ENCODE results near the gene STEAP1.
"Not testable (repeated sequence)": the region's sequence is repeated elsewhere in the genome, so short reads cannot be mapped to it uniquely, and the experiment has no call there.

The STEAP1 gene

DNA sequence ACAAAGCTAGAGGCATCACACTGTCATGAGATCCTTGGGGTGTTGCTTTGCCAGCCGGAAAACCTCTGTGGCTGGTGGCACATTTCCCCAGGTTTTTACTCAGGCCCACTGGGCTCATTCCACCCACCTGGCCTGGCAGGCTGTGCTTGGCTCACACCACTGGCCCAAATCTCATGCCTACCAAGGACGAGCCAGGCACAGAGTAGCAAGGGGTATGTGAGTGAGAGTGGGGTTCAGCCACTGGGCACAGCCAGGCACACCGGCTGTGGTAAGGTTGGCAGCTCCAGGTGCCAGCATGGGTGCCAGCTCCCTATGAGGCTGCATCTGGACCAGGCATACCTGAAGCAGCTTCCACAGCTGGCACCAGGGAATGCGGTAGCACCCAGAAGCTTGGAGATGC is 21.4 kb downstream of the STEAP1 start:
- DNase-seq = no peak

DNA sequence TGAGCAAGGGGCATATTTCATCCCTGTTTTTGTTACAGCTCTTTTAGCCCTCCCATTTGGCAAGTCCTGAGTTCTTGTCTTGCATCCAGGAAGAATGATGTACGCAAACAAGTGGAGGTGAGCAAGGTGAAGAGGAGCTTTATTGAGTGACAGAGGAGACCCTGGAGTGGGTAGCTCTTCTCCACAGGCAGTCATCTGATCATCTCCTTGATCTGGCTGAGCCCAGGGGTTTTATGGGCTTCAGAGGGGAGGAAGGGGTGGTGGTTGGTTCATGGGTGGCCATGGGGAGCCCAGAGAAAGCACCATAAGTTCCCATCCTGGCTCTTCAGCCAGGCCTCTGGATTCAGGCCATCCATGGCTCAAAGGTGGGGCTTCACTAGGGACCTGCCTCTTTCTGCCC is 21.9 kb downstream of the STEAP1 start:
- DNase-seq = no peak

DNA sequence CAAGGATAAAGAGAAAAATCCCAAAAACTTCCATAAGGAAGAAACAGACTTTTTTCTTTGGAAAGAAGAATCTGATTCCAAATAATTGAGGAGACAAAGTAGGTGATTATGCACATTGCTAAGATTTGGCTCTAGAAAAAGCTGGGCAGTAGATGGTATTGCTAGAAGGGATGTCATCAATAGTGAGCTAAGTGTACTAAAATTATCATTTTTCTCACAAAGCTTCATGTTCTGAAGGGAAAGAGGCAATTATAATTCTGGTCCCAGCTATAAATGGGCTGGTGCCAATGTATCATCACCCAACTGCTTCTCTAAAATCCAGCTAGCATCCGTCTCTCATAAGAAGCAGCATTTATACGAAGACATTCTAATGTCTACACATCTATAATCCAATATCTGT is 23.9 kb downstream of the STEAP1 start:
- DNase-seq = no peak

DNA sequence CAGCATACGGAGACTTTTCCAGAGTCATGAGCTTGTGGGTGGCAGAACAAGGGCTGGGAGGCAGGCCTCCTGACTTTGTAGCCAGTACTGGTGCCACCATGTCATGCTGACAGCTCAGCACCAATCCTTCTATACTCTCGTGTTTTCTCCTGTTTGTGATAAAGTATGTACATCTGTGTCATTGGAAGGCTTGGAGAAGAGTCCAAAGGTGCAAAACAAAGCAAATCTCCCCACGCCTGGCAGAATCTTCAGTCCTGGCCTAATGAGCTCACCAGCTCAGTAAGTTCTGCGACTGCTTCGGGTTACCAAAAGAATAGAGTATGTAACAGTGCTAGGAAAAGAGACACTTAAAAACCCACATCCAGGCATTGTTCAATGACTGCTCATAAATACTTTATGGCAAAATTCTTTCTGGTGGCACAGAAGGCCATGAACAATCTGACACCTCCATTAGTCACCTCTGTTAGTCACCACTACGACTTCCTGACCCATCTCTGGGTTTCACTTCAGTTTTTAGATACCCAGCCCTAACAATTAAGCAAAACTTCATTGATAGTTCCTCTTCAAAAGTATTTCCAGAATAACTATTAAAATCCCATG is 24.5 kb downstream of the STEAP1 start:
- DNase-seq = peak; percentile 8

DNA sequence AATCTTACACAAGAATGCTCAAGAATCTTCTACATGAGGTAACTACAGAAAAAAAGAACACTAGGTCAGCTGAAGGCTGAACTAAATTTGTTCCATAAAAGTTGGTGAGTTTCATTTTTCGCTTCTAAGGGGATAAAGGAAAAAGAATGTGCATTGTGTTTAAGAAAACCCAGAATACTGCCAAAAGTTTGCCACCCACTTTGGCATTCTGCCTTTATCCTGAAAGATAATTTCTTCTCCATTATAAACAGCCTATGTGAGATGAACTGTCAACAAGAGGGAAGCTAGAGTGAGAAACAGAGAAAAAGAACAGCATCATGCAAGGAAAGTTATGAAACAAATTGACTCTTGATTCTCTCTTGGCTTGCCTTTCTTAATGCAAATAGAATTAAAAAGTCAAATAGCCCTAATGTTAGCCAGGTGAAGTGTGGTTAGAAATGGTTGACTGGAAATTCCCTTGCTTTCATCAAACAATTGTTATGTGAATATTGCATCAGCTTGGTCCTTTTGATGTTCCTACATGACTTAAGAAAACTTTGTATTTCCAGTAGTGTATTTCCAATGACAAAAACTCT is 25.8 kb downstream of the STEAP1 start:
- no peak for DNase-seq

DNA sequence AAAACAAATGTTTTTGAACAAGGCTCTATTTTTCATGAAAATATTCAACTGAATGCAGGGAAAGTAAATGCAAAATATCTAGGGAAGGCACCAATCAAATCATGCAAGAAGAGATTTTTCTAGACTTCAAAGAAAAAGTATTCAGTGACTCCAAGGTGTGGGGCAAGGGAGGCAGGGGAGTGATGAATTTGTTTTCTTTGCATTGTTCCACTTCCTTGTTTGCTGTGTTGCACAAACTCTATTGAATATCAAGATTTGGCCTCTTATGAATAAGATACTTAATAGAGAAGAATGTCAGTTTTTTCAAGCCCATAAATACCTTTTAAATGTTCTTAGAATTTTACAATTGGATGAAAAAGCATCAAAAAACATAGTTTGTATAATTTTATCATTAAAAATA is 26.4 kb downstream of the STEAP1 start:
- no peak for DNase-seq

DNA sequence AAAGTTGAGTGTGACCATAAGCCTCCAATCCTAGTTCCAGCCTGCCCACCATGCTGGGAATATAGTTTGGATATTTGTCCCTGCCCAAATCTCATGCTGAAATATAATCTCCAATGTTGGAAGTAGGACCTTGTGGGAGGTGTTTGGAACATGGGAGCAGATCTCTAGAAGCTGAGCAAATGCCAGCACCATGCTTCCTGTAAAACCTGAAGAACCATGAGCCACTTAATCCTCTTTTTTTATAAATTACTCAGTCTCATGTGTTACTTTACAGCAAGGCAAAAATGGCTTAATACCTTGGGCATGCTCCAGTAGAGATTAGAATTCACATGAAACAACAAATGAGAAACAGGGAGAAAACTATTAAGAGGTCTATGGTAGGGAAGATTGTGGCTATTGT is 27.2 kb downstream of the STEAP1 start:
- DNase-seq = no peak

DNA sequence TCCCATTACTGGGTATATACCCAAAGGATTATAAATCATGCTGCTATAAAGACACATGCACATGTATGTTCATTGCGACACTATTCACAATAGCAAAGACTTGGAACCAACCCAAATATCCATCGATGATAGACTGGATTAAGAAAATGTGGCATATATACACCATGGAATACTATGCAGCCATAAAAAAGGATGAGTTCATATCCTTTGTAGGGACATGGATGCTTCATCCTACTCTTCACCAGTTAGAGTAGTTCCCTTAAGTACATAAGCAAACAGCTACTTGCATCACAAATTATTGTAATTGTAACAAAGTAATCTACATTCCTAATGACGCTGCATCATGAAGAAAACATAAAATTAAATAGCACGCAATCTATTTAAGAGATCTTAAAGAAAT is 32.0 kb downstream of the STEAP1 start:
- DNase-seq = not testable (repeated sequence)

DNA sequence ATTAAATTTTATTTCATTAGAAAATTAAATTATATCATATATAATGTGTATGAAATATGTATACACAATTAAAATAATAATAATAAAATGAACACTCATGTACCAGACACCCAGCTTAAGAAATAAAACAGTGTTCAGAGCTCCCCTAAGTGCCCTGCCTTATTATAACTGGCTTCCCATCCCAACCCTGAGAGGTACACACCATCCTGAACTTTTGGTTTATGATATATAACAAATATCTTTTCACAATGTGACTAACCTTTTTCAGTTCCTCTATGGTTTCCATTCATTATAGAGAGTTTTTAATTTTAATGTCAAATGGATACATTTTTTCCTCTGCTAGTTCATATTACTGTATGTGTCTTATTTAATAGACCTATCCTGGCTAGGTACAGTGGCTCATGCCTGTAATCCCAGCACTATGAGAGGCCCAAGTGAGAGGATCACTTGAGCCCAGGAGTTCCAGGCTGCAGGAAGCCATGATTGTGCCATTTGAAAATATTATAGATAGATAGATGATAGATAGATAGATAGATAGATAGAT is 33.3 kb downstream of the STEAP1 start:
- DNase-seq = no peak

DNA sequence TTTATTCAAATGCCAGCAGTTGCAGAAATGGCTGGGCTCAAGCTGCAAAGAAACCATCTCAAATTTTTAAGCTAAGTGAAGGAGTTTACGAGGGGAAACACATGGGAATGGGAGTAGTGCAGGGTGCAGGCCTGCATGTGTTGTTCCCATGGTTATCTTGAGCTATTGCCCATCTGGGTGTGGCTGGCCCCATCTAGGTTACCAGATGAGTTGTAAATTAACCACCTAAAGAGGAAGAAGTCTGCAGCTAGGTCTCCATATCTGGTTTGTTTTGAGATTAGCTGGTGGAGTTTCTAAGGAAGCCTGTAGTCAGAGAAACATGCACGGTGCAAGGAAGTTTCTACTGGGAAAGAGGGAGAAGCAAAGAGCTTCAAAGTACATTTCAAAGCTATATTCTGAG is 34.0 kb downstream of the STEAP1 start:
- DNase-seq = no peak

DNA sequence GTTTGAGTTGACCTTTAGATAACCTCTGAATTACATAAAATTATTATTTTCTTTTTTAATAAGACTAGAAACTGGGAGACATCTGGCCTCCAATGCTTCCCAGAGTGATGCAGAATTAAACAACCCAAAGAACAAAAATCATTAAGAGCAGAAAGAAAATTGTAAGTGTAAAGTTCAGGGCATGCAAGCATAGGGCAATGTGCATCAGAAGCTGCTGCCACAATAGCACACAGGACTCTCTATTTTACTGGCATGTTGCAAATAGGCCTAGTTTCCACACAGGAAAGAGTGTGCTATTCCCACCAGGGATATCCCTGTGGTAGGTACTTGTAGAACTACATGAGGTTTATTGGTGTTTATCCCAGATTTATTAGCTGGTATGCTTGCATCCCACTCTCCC is 36.7 kb downstream of the STEAP1 start:
- no peak for DNase-seq

DNA sequence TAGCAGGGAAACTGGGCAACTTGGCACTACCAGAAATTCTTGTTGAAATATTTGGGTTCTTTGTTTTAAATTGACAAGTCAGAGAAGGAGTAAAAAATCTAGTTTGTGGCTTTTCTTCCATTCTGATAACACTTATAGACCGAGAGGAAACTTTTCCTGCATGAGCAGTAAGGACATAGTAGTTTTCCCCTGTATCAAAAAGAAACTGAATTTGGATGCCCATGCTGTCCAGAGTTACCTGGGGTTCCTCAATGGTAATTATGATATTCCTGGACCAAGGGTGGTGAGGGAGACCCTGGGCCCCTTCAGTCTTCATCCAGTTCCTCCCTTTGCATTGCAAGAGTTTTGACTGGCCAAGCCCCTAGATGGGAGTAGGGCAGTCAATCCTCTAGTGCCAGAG is 37.4 kb downstream of the STEAP1 start:
- no peak for DNase-seq

DNA sequence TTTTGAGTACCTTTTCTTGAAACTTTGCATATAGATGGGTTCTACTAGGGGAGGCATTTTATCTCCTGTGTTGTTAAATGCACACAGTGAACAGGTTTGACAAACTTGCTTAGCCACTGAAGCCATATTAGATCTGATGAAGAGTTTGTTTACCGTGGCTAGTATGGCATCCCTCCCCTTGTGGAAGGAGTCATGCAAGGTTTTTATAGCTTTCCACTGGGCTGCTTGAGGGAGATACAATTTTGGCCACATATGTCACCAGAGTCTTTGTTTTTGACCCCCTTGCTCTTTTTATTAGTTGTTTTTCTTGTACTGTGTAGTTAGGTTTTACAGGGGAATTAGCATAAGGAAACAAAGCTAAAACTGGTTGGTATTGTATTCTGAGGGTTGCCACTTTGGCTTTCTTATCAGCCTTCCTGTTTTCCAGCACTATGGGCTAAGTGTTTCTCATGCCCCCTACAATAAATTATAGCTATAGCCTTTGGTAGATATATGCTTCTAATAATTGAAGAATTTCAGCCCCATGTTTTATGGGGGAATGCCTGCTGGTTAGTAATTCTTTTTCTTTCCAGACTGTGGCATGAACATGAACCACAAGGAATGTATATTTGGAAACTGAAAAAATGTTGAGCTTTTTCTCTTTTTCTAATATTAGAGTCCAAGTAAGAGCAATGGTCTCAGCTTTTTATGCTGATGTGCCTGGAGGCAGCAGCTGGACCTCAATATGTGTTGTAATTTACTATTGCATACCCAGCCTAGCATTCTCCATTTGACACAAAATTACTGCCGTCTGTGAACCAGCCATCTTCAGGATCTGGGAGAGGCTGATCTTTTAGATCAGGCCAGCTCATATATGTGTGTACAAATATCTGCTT is 38.8 kb downstream of the STEAP1 start:
- DNase-seq = no peak

DNA sequence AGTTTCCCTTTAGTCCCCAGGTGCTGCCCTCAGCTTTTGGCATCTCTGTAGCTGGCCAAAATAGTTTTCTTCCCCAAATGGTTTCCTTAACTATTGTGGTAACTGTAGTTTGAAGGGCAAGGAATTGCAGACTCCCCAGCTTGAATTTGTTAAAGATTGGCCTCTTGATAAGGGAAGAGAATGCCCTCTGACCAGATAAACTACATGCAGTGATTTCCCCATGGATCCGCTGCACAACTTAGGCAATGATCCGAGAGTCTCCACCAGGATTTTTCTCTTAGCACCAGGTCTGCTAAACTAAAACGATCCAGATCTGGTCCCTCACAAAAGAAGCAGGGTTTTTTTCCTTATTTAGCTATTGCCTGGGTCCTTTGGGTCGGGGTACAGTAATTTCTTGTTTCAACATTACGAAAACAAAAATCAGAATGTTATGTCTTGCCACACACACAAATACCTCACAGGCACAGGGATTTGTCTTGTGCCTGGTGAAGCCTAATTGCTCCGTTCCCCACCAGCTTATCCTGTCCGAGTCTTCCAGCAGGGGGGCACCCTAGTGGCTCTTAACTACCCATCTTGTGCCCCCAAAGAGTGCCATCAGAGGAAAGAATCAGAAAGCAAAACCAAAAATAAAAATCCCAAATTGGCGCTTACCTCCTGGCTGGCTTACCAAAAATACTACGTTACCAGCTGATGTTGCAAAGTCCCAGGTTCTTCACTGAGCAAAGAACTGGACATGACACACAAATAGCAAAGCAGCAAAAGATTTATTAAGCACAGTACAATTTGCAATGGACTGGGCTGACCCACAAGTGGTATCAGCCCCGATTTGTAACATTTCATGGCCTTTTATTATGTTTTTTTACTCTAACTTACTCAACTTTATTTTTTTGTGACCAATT is 40.9 kb downstream of the STEAP1 start:
- no peak for DNase-seq

DNA sequence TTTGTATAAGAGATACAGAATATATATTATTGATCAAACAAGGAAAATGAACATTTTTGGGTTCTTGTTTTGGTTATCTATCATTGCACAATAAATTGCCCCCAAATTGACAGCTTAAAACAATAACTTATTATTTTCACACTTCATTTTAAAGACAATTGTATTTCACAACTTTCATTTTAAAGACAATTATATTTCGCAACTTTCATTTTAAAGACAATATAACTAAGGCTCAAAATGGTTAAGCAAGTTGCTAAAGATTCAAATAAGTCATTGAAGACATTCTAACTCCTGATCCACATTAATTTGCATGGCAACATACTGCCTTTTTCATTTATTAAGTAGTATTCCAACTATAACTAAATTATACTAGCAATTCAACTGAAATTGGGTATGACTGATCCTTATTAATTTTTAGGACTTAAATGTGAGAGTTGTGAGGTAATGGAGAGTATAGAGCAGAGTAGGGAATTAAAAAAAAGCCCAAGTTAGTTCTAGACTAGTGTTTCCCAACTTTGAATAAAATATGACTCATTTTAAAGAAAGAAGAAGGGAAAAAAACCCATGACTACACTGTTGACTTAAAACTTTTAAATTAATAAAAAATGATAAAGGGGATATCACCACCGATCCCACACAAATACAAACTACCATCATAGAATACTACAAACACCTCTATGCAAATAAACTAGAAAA is 47.4 kb downstream of the STEAP1 start:
- no peak for DNase-seq

DNA sequence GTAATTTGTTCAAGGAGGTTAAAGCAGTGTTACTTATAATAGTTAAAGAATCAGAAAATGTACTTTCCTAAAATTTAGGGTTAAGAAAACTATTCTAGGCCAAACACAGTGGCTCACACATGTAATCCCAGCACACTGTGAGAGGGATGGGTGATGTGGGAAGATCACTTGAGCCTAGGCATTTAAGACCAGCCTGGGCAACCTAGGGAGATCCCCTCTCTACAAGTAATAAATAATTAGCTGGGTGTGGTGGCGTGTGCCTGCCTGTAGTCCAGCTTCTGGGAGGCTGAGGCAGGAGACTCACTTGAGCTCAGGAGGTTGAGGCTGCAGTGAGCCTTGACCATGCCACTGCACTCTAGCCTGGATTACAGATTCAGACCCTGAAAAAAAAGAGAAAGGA is 53.7 kb downstream of the STEAP1 start:
- DNase-seq = no peak

DNA sequence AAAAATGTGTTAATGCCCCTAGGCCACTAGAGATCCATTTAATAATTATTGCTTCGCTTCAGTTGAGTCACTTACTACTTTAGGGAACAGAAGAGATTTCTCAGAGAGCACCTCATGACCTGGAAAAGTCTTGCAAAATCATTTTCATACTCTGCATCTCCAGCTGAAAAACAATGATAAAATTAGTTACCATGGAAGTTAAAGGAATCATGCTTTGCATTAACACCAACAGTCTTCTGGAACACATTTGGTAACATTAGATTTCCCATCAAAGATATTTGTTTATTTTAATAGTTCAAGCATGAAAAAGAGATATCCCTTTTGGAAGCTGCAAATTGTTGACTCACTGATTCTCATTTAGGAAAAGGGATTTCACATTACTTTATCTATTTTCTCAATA is 55.5 kb downstream of the STEAP1 start:
- DNase-seq = no peak

DNA sequence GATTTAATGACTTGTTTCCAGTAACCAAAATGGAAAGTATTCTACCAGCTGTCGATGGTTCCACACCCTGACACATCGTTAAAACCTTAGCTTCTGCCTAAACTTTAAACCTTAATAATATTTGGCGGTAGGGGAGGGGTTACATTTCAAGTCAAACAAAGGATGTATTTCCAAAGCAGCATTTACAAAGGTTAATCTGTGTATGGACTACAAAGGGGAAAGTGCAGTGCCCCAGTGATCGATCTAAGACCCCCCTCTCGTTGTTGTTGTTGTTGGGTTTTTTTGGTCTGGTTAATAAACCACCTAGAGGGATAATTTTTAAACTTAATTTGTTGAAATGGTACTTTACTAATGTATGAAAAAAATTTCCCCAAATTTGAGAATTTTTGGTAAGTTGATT is 56.2 kb downstream of the STEAP1 start:
- no peak for DNase-seq

DNA sequence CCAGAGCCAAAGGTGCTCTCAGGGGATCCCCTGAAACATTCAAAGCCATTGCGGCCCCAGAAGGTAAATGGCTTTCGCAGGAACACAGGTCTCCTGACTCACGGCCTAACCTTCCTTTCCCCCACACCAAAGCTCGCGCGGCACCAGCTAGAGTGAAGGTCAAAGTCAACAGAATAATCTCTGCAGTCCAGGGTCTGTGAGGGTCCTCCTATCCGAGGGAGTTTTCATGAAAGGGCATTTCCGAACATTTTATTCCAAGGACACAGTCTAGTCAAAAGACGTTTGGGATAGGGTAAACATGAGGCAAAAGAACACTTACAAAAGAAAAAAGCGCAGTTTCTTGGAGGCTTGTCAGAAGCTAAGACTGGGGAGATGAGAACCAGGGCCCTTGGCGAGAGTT is 56.7 kb downstream of the STEAP1 start:
- no peak for DNase-seq

DNA sequence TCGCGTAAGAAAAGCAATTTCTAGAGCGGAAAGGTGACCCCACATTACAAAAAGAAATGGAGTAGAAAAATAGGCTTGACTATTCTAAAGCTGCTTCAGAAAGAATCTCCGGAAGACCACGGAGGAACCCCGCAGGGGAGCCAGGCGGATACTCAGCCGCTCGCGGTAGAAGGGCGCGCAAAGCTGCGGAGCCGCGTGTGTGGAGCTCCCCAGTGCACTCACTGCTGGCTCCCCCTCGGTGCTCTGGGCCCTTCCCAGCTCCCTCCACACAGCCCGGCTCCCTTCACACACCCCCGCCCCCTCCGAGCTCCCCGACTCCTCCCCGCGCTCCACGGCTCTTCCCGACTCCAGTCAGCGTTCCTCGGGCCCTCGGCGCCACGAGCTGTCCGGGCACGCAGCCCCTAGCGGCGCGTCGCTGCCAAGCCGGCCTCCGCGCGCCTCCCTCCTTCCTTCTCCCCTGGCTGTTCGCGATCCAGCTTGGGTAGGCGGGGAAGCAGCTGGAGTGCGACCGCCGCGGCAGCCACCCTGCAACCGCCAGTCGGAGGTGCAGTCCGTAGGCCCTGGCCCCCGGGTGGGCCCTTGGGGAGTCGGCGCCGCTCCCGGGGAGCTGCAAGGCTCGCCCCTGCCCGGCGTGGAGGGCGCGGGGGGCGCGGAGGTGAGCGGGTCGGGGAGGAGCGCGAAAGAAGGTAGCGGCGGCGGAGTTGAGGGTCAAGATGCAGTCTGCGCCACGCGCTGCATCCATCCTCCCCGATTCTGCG is 57.3 kb downstream of the STEAP1 start, which contains the start of gene STEAP2:
STEAP2 (plus strand) TSS at position 350 of the 758 bp plus-strand sequence. CDS start 13,343 bp downstream, outside the sequence.
- no peak for DNase-seq

DNA sequence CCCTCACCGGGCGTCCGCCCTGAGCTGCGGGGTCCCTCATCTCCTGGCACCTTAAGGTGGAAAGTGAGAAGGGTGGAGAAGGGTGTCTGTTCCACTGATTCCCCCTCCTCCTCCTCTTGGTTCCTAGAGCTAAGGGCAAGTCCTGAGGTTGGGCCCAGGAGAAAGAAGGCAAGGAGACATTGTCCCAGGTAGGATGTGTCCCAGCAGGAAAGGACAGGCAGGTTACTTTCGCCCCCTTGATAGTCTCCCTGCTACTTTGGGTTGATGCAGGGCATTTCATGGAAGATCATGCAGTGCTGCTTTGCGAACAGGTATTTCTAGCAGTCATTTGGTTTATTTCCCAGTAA is 57.9 kb downstream of the STEAP1 start:
- DNase-seq = no peak

DNA sequence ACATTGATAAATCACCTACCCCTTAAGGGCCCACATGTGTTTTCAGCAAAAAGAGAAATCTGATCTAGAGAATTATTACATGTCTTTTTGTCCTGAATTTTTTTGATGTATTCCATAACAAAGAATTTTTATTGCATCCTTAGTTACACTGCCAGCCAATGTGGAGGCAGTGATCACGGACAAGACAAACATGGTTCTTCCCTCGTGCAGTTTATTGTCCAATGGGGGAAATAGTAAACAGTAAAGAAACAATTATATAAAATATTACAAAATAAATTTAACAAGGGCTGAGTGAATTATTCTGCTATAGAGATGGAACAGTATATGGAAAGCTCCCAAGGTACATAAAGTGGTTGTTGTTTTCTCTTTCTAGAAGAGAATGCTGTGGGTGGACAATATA is 59.3 kb downstream of the STEAP1 start:
- DNase-seq = no peak
